ENCODE results near the gene PIK3CG. TPM values are rescaled to one million over a fixed set of nuclear protein-coding genes. Genes with fewer than 3 reads are reported as not detected.

Gene PIK3CG
- total RNA-seq (10 to 100 TPM in 1 of 2 donors, 1 to 10 TPM in 1; 6.5 to 10.3 TPM), polyA plus RNA-seq (ENCODE audit: insufficient read depth, low read depth, low replicate concordance) (9.3 TPM)
- long read RNA-seq, donor 1, result 0 reads
- long read RNA-seq, donor 2, result 0 reads

GRCh38 chr7:106865130-106866041 is at the start of gene PIK3CG:
Gene PIK3CG (plus strand): TSS chr7:106865282. CDS start chr7:106867562, 2,280 bp downstream.
- H3K27me3 ChIP-seq, result no peaks in the 10 kb centered on the region
- WGBS, 2 donors, result 81 to 82% methylated on average over 13 of the region's 13 CpGs
- no peaks in the 10 kb centered on the region for H3K9me3 ChIP-seq
- H3K36me3 ChIP-seq (ENCODE audit: low read depth, missing control alignments), result no peaks in the 10 kb centered on the region
- no peak for DNase-seq
- TF ChIP-seq POLR2A (IDR thresholded peaks at IDR 0.05), result no peak
- TF ChIP-seq, protein P1, sequence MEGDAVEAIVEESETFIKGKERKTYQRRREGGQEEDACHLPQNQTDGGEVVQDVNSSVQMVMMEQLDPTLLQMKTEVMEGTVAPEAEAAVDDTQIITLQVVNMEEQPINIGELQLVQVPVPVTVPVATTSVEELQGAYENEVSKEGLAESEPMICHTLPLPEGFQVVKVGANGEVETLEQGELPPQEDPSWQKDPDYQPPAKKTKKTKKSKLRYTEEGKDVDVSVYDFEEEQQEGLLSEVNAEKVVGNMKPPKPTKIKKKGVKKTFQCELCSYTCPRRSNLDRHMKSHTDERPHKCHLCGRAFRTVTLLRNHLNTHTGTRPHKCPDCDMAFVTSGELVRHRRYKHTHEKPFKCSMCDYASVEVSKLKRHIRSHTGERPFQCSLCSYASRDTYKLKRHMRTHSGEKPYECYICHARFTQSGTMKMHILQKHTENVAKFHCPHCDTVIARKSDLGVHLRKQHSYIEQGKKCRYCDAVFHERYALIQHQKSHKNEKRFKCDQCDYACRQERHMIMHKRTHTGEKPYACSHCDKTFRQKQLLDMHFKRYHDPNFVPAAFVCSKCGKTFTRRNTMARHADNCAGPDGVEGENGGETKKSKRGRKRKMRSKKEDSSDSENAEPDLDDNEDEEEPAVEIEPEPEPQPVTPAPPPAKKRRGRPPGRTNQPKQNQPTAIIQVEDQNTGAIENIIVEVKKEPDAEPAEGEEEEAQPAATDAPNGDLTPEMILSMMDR (IDR thresholded peaks at IDR 0.05), result no peak
- H3K27ac ChIP-seq, result no peak within 1 kb of the TSS
- no peak within 1 kb of the TSS for H3K4me3 ChIP-seq
- intact Hi-C loops (cut with DNase I; ENCODE audit: low total_unique reads), result no loop called here
- no peaks in the 10 kb centered on the region for H3K4me1 ChIP-seq

GRCh38 chr7:106817098-106817497 is 48.0 kb upstream of the PIK3CG start:
- no peak for DNase-seq
- intact Hi-C loops (cut with DNase I; ENCODE audit: low total_unique reads), result no loop called here
- H3K27me3 ChIP-seq, result no peaks in the 10 kb centered on the region
- no peaks in the 10 kb centered on the region for H3K4me1 ChIP-seq
- 55 to 78% methylated on average over 1 of the region's 1 CpG for WGBS, 2 donors
- no peak for TF ChIP-seq POLR2A (IDR thresholded peaks at IDR 0.05)
- TF ChIP-seq, protein P1 (IDR thresholded peaks at IDR 0.05), result no peak
- no peaks in the 10 kb centered on the region for H3K9me3 ChIP-seq
- no peaks in the 10 kb centered on the region for H3K36me3 ChIP-seq (ENCODE audit: low read depth, missing control alignments)
- no peak overlapping the region for H3K4me3 ChIP-seq
- no peak overlapping the region for H3K27ac ChIP-seq

- DNase-seq, result no peak
- no peaks in the 10 kb centered on the region for H3K27me3 ChIP-seq
- no peaks in the 10 kb centered on the region for H3K9me3 ChIP-seq
- H3K36me3 ChIP-seq (ENCODE audit: low read depth, missing control alignments), result no peaks in the 10 kb centered on the region
- 20 to 52% methylated on average over 1 of the region's 1 CpG for WGBS, 2 donors
- TF ChIP-seq, protein P1 (IDR thresholded peaks at IDR 0.05), result no peak
- TF ChIP-seq POLR2A (IDR thresholded peaks at IDR 0.05), result no peak
- no peak overlapping the region for H3K4me3 ChIP-seq
- no peak overlapping the region for H3K27ac ChIP-seq
- no peaks in the 10 kb centered on the region for H3K4me1 ChIP-seq
- intact Hi-C loops (cut with DNase I; ENCODE audit: low total_unique reads), result no loop called here
These were observed 46.3 kb upstream of the PIK3CG start for GRCh38 chr7:106818736-106819135.

DNA sequence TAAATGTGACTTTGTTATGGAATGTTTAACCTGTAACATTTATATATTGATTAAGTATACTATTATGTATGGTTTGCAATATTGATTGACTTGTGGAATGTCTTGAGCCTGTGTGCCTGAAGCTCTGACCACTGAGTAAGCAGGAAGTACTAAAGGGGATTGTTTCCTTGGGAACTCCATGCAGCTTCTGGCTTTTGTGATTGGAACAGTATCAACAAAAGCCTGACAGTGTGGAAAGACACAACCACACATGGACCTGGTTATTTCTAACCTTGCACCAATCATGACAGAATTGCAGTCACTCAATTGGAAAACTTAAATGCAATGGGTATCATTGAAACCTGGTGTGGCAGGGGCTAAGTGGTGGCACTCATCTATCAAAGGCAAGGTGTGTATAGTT is 45.5 kb upstream of the PIK3CG start:
- H3K4me3 ChIP-seq, result no peak overlapping the region
- no peaks in the 10 kb centered on the region for H3K36me3 ChIP-seq (ENCODE audit: low read depth, missing control alignments)
- intact Hi-C loops (cut with DNase I; ENCODE audit: low total_unique reads), result no loop called here
- no peaks in the 10 kb centered on the region for H3K4me1 ChIP-seq
- no peak for DNase-seq
- no peak for TF ChIP-seq POLR2A (IDR thresholded peaks at IDR 0.05)
- TF ChIP-seq, protein P1 (IDR thresholded peaks at IDR 0.05), result no peak
- H3K9me3 ChIP-seq, result no peaks in the 10 kb centered on the region
- no peaks in the 10 kb centered on the region for H3K27me3 ChIP-seq
- no peak overlapping the region for H3K27ac ChIP-seq
